Measurements from ENCODE around the gene TIPRL. TPM values are rescaled to one million over a fixed set of nuclear protein-coding genes. Genes with fewer than 3 reads are reported as not detected.
"Not testable (repeated sequence)": the region's sequence is repeated elsewhere in the genome, so short reads cannot be mapped to it uniquely, and the experiment has no call there.

The TIPRL gene
- polyA plus RNA-seq, 1 of the 3 experiments (the other 2 are of a cell fraction): 16.4 TPM

DNA sequence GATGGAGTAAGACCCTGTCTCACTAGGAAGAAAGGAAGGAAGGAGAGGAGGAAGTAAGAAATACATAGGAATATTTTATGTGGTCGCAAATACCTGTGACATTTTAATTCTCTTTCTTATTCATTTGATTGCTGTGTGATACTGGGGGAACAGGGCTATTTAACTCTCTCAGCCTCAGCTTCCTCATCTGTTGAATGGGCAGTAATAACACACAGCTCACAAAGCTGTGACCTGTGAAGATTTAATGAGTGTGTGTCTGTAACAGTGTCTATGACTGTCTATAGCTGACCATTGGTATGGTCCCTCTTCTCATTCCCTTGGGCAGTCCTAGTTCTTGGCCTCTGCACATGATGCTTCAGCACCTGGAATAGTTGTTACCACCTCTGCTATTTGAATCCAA is 28.5 kb upstream of the TIPRL start:
- no peaks in the 10 kb centered on the region for H3K36me3 ChIP-seq (replicated peaks in 1 of 2; ENCODE audit: control insufficient read depth in 1 of 2, insufficient read depth in 2 of 2, low read length in 1 of 2)
- H3K4me1 ChIP-seq (ENCODE audit: control insufficient read depth in 1 of 2, insufficient read depth in 2 of 2, low read depth in 1 of 2, low read length in 1 of 2): no peaks in the 10 kb centered on the region
- no peaks in the 10 kb centered on the region for H3K27me3 ChIP-seq (ENCODE audit: insufficient read depth)
- no peaks in the 10 kb centered on the region for H3K9me3 ChIP-seq
- no peaks in the 10 kb centered on the region for H4K20me1 ChIP-seq (ENCODE audit: insufficient read depth)
- ChIA-PET POLR2A (no interaction called here), CTCF (no interaction called here)
- H3K9me2 ChIP-seq: no peaks in the 10 kb centered on the region
- WGBS (ENCODE audit: low lambda C conversion rate): 83% methylated on average over 1 of the region's 1 CpG
- no peaks in the 10 kb centered on the region for H3K79me2 ChIP-seq (ENCODE audit: insufficient read depth)
- no peak overlapping the region for H3K4me2 ChIP-seq
- no peak overlapping the region for H3K9ac ChIP-seq
- no peak overlapping the region for H2AFZ ChIP-seq (ENCODE audit: low read depth)
- peaks cover 3% of the 10 kb centered on the region for H3F3A ChIP-seq (replicated peaks; ENCODE audit: insufficient read depth)
- no peak for DNase-seq
- TF ChIP-seq YY1 (IDR thresholded peaks at IDR 0.05; ENCODE audit: low read depth): no peak
- no peak for TF ChIP-seq JUND (IDR thresholded peaks at IDR 0.05)
- H3K27ac ChIP-seq (ENCODE audit: low read depth in 2 of 2, low read length in 1 of 2): no peak overlapping the region
- no peak overlapping the region for H3K4me3 ChIP-seq (ENCODE audit: low read depth in 2 of 2, low read length in 1 of 2)

DNA sequence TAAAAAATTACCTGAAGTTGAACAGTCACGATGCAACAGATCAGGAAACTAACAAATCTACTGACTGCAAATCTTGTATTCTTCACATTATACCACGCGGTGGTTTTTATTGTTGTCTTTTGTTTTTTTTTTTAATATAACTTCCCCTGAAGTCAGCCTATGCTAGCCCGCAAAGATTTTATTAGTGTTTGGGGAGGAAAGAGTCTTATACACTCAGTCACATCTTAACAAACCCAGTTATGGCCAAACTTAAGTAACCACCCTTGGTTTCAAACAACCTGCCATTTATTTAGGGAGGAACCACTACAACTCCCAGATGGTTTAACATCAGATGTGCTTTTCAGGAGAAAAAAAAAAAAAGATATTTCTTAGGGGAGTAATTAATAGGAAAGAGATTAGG is 26.8 kb upstream of the TIPRL start:
- POLR2A ChIA-PET: no interaction called here

DNA sequence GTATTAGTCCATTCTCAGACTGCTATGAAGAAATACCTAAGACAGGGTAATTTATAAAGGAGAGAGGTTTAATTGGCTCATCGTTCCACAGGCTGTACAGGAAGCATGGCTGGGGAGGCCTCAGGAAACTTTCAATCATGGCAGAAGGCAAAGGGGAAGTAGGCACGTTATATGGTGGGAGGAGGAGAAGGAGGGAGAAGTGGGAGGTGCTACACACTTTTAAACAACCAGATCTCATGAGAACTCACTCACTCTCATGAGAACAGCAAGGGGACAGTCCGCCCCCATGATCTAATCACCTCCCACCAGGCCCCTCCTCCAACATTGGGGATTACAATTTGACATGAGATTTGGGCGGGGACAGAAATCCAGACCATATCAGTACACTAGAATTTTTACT is 24.1 kb upstream of the TIPRL start:
- H2AFZ ChIP-seq (ENCODE audit: low read depth); H4K20me1 ChIP-seq (ENCODE audit: insufficient read depth); H3K4me2 ChIP-seq; H3F3A ChIP-seq (replicated peaks; ENCODE audit: insufficient read depth); H3K36me3 ChIP-seq (replicated peaks in 1 of 2; ENCODE audit: control insufficient read depth in 1 of 2, insufficient read depth in 2 of 2, low read length in 1 of 2); H3K9ac ChIP-seq; POLR2A ChIA-PET; H3K79me2 ChIP-seq (ENCODE audit: insufficient read depth); H3K27me3 ChIP-seq (ENCODE audit: insufficient read depth); H3K9me2 ChIP-seq; H3K9me3 ChIP-seq; H3K4me3 ChIP-seq (ENCODE audit: low read depth in 2 of 2, low read length in 1 of 2); DNase-seq; H3K27ac ChIP-seq (ENCODE audit: low read depth in 2 of 2, low read length in 1 of 2); H3K4me1 ChIP-seq (ENCODE audit: control insufficient read depth in 1 of 2, insufficient read depth in 2 of 2, low read depth in 1 of 2, low read length in 1 of 2): not testable (repeated sequence)
- CTCF ChIA-PET: interaction anchor here (1.4 kb wide), 1 partner anchor 9 kb away, joined by 4 read pairs; no protein-coding TSS in a partner anchor
- WGBS (ENCODE audit: low lambda C conversion rate): 59% methylated on average over 4 of the region's 4 CpGs

More for the DNA sequence above, 26.8 kb upstream of the TIPRL start:
- Histone ChIP-seq H3K4me1 (ENCODE audit: control insufficient read depth in 1 of 2, insufficient read depth in 2 of 2, low read depth in 1 of 2, low read length in 1 of 2) (no peaks in the 10 kb centered on the region), H3K36me3 (replicated peaks in 1 of 2; ENCODE audit: control insufficient read depth in 1 of 2, insufficient read depth in 2 of 2, low read length in 1 of 2) (no peaks in the 10 kb centered on the region), H3K9ac (no peak overlapping the region), H3K4me3 (ENCODE audit: low read depth in 2 of 2, low read length in 1 of 2) (no peak overlapping the region), H3K4me2 (no peak overlapping the region), H3K9me3 (no peaks in the 10 kb centered on the region), H4K20me1 (ENCODE audit: insufficient read depth) (no peaks in the 10 kb centered on the region), H3F3A (replicated peaks; ENCODE audit: insufficient read depth) (no peaks in the 10 kb centered on the region), H3K27me3 (ENCODE audit: insufficient read depth) (no peaks in the 10 kb centered on the region), H3K9me2 (no peaks in the 10 kb centered on the region), H3K27ac (ENCODE audit: low read depth in 2 of 2, low read length in 1 of 2) (no peak overlapping the region), H2AFZ (ENCODE audit: low read depth) (no peak overlapping the region), H3K79me2 (ENCODE audit: insufficient read depth) (no peaks in the 10 kb centered on the region)
- CTCF ChIA-PET: interaction anchor here (0.7 kb wide), 1 partner anchor 16 kb away, joined by 3 read pairs; no protein-coding TSS in a partner anchor
- no peak for DNase-seq
- 94% methylated on average over 4 of the region's 4 CpGs for WGBS (ENCODE audit: low lambda C conversion rate)
- TF ChIP-seq NFIC (IDR thresholded peaks at IDR 0.05; ENCODE audit: borderline replicate concordance): no peak
- TF ChIP-seq RFX5 (IDR thresholded peaks at IDR 0.05; ENCODE audit: low read length): no peak
- TF ChIP-seq MXI1 (IDR thresholded peaks at IDR 0.05; ENCODE audit: low read depth, low read length): no peak
- no peak for TF ChIP-seq MAX (IDR thresholded peaks at IDR 0.05; ENCODE audit: low read depth)
- no peak for TF ChIP-seq EZH2phosphoT487 (IDR thresholded peaks at IDR 0.05; ENCODE audit: borderline replicate concordance, low read depth)
- TF ChIP-seq, protein P1, sequence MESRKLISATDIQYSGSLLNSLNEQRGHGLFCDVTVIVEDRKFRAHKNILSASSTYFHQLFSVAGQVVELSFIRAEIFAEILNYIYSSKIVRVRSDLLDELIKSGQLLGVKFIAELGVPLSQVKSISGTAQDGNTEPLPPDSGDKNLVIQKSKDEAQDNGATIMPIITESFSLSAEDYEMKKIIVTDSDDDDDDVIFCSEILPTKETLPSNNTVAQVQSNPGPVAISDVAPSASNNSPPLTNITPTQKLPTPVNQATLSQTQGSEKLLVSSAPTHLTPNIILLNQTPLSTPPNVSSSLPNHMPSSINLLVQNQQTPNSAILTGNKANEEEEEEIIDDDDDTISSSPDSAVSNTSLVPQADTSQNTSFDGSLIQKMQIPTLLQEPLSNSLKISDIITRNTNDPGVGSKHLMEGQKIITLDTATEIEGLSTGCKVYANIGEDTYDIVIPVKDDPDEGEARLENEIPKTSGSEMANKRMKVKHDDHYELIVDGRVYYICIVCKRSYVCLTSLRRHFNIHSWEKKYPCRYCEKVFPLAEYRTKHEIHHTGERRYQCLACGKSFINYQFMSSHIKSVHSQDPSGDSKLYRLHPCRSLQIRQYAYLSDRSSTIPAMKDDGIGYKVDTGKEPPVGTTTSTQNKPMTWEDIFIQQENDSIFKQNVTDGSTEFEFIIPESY (IDR thresholded peaks at IDR 0.05; ENCODE audit: borderline replicate concordance, low read depth): no peak
- no peak for TF ChIP-seq SIN3A (IDR thresholded peaks at IDR 0.05; ENCODE audit: borderline replicate concordance, low read depth, low read length)
- TF ChIP-seq RXRA (IDR thresholded peaks at IDR 0.05; ENCODE audit: borderline replicate concordance, low read depth): no peak
- no peak for TF ChIP-seq CHD2 (IDR thresholded peaks at IDR 0.05; ENCODE audit: low read length, partially characterized antibody)
- no peak for TF ChIP-seq SMC3 (IDR thresholded peaks at IDR 0.05; ENCODE audit: low read depth, low read length)
- TF ChIP-seq GABPA (IDR thresholded peaks at IDR 0.05; ENCODE audit: low read depth): no peak
